Stimulated activated CD4-positive, alpha-beta T cell treated with anti-CD3 and anti-CD28 coated beads, Interleukin-12 subunit alpha, Interleukin-12 subunit beta, amount 100 ng/mL, for 4 hours (primary cell): ENCODE data around the gene PI4KB.
"Not testable (repeated sequence)": the region's sequence is repeated elsewhere in the genome, so short reads cannot be mapped to it uniquely, and the experiment has no call there.

ENCODE experiments used
- DNase-seq: peaks from one replicate; pipeline ENCODE4 v3.0.0-alpha.2; 2020

PI4KB gene

GRCh38 chr1:151327223-151327902, at the start of gene PI4KB:
Gene PI4KB (minus strand): TSS chr1:151327416. CDS start chr1:151316481, 10,935 bp downstream.
- peak; percentile 77 for DNase-seq

GRCh38 chr1:151373196-151373595, 46.0 kb upstream of the PI4KB start:
- no peak for DNase-seq

- DNase-seq: no peak
Measured at GRCh38 chr1:151372058-151372934, 45.1 kb upstream of the PI4KB start, which contains the start of gene SELENBP1. Gene SELENBP1 (minus strand): TSS chr1:151372705. CDS start chr1:151372641, 64 bp downstream.

GRCh38 chr1:151371370-151372057, 44.3 kb upstream of the PI4KB start:
- no peak for DNase-seq

GRCh38 chr1:151370211-151370911, 43.1 kb upstream of the PI4KB start:
- DNase-seq: no peak

- no peak for DNase-seq
Measured at GRCh38 chr1:151369621-151370048, 42.4 kb upstream of the PI4KB start.

- DNase-seq: no peak
Measured at GRCh38 chr1:151369302-151369610, 42.0 kb upstream of the PI4KB start.

GRCh38 chr1:151368393-151369301, 41.4 kb upstream of the PI4KB start:
- DNase-seq: no peak

- no peak for DNase-seq
Measured at GRCh38 chr1:151367658-151368392, 40.6 kb upstream of the PI4KB start.

- no peak for DNase-seq
Measured at GRCh38 chr1:151364996-151365395, 37.8 kb upstream of the PI4KB start.

- no peak for DNase-seq
Measured at GRCh38 chr1:151362308-151363155, 35.3 kb upstream of the PI4KB start.

- DNase-seq: no peak
Measured at GRCh38 chr1:151361883-151362282, 34.7 kb upstream of the PI4KB start.

GRCh38 chr1:151356696-151357095, 29.5 kb upstream of the PI4KB start:
- DNase-seq: no peak

GRCh38 chr1:151352021-151352718, 25.0 kb upstream of the PI4KB start:
- DNase-seq: no peak

- DNase-seq: not testable (repeated sequence)
Measured at GRCh38 chr1:151350323-151350722, 23.1 kb upstream of the PI4KB start.

GRCh38 chr1:151347523-151348246, 20.5 kb upstream of the PI4KB start:
- no peak for DNase-seq

- peak; percentile 81 for DNase-seq
Measured at GRCh38 chr1:151346769-151347522, 19.7 kb upstream of the PI4KB start, which contains the start of gene RFX5. Gene RFX5 (minus strand): TSS chr1:151347252. CDS start chr1:151346320, 932 bp downstream.
